DOHH2 (cell line): Measurements from ENCODE around the gene NOL9.

Source experiments
- H3F3A ChIP-seq: fragments of 200-600 bp; sonication (generic), shearing (Covaris generic); 2 replicates; pipeline ENCODE4 v1.6.0; 2016; ENCODE audit warnings: antibody characterized with exemption, mild to moderate bottlenecking; ENCODE audit not compliant: control insufficient read depth, insufficient read depth
- H3K27ac ChIP-seq: fragments of 200-600 bp; sonication (generic); 2 replicates; pipeline ENCODE4 v1.5.1; 2014; ENCODE audit warnings: low read depth, mild to moderate bottlenecking, low read length, moderate library complexity
- H3K27me3 ChIP-seq: fragments of 200-600 bp; sonication (generic); 2 replicates; pipeline ENCODE4 v1.6.1; 2014; ENCODE audit warnings: mild to moderate bottlenecking, low read length, mixed read lengths; ENCODE audit not compliant: control insufficient read depth
- H3K36me3 ChIP-seq: fragments of 200-600 bp; sonication (generic); 2 replicates; pipeline ENCODE4 v1.6.1; 2014; ENCODE audit warnings: mild to moderate bottlenecking, low read length, moderate library complexity, mixed read lengths; ENCODE audit not compliant: control insufficient read depth
- H3K4me1 ChIP-seq: fragments of 200-600 bp; sonication (generic); 2 replicates; pipeline ENCODE4 v1.6.1; 2014; ENCODE audit warnings: mild to moderate bottlenecking, low read length, mixed read lengths; ENCODE audit not compliant: control insufficient read depth
- H3K4me2 ChIP-seq: fragments of 200-600 bp; sonication (generic); 2 replicates; pipeline ENCODE4 v1.6.0; 2014; ENCODE audit warnings: mild to moderate bottlenecking, low read length, moderate library complexity
- H3K4me3 ChIP-seq: fragments of 200-600 bp; sonication (generic); 2 replicates; pipeline ENCODE4 v1.5.1; 2014; ENCODE audit warnings: mild to moderate bottlenecking, low read length, mixed read lengths
- H3K79me2 ChIP-seq: fragments of 200-600 bp; sonication (generic); 2 replicates; pipeline ENCODE4 v1.6.1; 2014; ENCODE audit warnings: mild to moderate bottlenecking, low read length, mixed read lengths; ENCODE audit not compliant: control insufficient read depth
- H3K9me2 ChIP-seq: fragments of 200-600 bp; sonication (generic); replicated peaks from 2 replicates; pipeline ENCODE4 v1.6.1; 2014; ENCODE audit warnings: mild to moderate bottlenecking, low read length, mixed read lengths; ENCODE audit not compliant: control insufficient read depth
- H3K9me3 ChIP-seq: fragments of 200-600 bp; sonication (generic); 2 replicates; pipeline ENCODE4 v1.6.1; 2014; ENCODE audit warnings: antibody characterized with exemption, low read length, mixed read lengths; ENCODE audit not compliant: control insufficient read depth, insufficient read depth
- H4K20me1 ChIP-seq: fragments of 200-600 bp; sonication (generic); 2 replicates; pipeline ENCODE4 v1.6.0; 2014; ENCODE audit warnings: low read depth, mild to moderate bottlenecking, antibody characterized with exemption, low read length, moderate library complexity; ENCODE audit not compliant: control insufficient read depth, insufficient read depth
- CTCF ChIP-seq: fragments of 200-600 bp; sonication (generic); IDR thresholded peaks from one replicate; pipeline ENCODE4 v1.5.1; 2014; ENCODE audit warnings: antibody characterized with exemption, mild to moderate bottlenecking, low read depth, low read length; ENCODE audit not compliant: poor library complexity, severe bottlenecking
- EZH2phosphoT487 ChIP-seq: fragments of 200-600 bp; sonication (generic); IDR thresholded peaks from 2 replicates; pipeline ENCODE4 v1.6.1; 2017; ENCODE audit warnings: borderline replicate concordance, mild to moderate bottlenecking, antibody characterized with exemption, low read length, moderate library complexity, mixed read lengths

Gene NOL9

GRCh38 chr1:6491480-6491962, 62.8 kb downstream of the NOL9 start, which contains the start of gene PLEKHG5:
PLEKHG5 (minus strand) TSS chr1:6491667; CDS start chr1:6477571, 14,096 bp downstream.
- H3K4me1 ChIP-seq = peaks cover 10% of the 10 kb centered on the region
- no peaks in the 10 kb centered on the region for H3K79me2 ChIP-seq
- peak within 1 kb of the TSS; percentile 91 for H3K4me2 ChIP-seq
- H3K4me3 ChIP-seq = peak within 1 kb of the TSS; percentile 85
- H3K9me3 ChIP-seq = no peaks in the 10 kb centered on the region
- TF ChIP-seq CTCF (no peak), EZH2phosphoT487 (no peak)
- H3K9me2 ChIP-seq = no peaks in the 10 kb centered on the region
- H3K36me3 ChIP-seq = no peaks in the 10 kb centered on the region
- no peaks in the 10 kb centered on the region for H4K20me1 ChIP-seq
- H3F3A ChIP-seq = peaks cover 10% of the 10 kb centered on the region
- H3K27me3 ChIP-seq = peaks cover 11% of the 10 kb centered on the region
- peak within 1 kb of the TSS; percentile 45 for H3K27ac ChIP-seq

GRCh38 chr1:6491081-6491449, 63.2 kb downstream of the NOL9 start:
- Histone ChIP-seq H3K36me3 (no peaks in the 10 kb centered on the region), H3K79me2 (no peaks in the 10 kb centered on the region), H3K9me2 (no peaks in the 10 kb centered on the region), H3K27me3 (peaks cover 10% of the 10 kb centered on the region), H3K4me3 (peak overlapping the region; percentile 85), H3K4me2 (peak overlapping the region; percentile 91), H3F3A (peaks cover 10% of the 10 kb centered on the region), H3K4me1 (peaks cover 10% of the 10 kb centered on the region), H3K9me3 (no peaks in the 10 kb centered on the region), H4K20me1 (no peaks in the 10 kb centered on the region), H3K27ac (peak overlapping the region; percentile 45)
- TF ChIP-seq EZH2phosphoT487 = no peak
- no peak for TF ChIP-seq CTCF

GRCh38 chr1:6490181-6491080, 63.9 kb downstream of the NOL9 start:
- H3K4me3 ChIP-seq = peak overlapping the region; percentile 85
- H3K79me2 ChIP-seq = no peaks in the 10 kb centered on the region
- H4K20me1 ChIP-seq = no peaks in the 10 kb centered on the region
- H3K36me3 ChIP-seq = no peaks in the 10 kb centered on the region
- H3K4me1 ChIP-seq = peaks cover 10% of the 10 kb centered on the region
- H3K9me3 ChIP-seq = no peaks in the 10 kb centered on the region
- H3K27me3 ChIP-seq = peaks cover 10% of the 10 kb centered on the region
- no peaks in the 10 kb centered on the region for H3K9me2 ChIP-seq
- H3K27ac ChIP-seq = peak overlapping the region; percentile 45
- peak overlapping the region; percentile 91 for H3K4me2 ChIP-seq
- H3F3A ChIP-seq = peaks cover 10% of the 10 kb centered on the region
- TF ChIP-seq EZH2phosphoT487 (no peak), CTCF (peak; percentile 60)
